HepG2 (cell line): ENCODE data around the gene FERMT2. TPM values are rescaled to one million over a fixed set of nuclear protein-coding genes. Genes with fewer than 3 reads are reported as not detected.

Experiments
- CREB1 ChIP-seq, 2 experiments: fragments of 450-650 bp in 1 of 2; IDR thresholded peaks; 2 replicates each; pipeline ENCODE4 v1.6.1; 2016 to 2017; ENCODE audit warnings: control low read depth in 1 of 2, mild to moderate bottlenecking in 1 of 2, missing compliant biosample characterization in 1 of 2, missing genetic modification characterization in 1 of 2
- FOXC1 ChIP-seq: sonication (generic); formaldehyde crosslinking; IDR thresholded peaks from 2 replicates; pipeline ENCODE4 v1.8.0; 2022; ENCODE audit warnings: mild to moderate bottlenecking, missing genetic modification reagents, borderline replicate concordance
- HDAC2 ChIP-seq: sonication (generic); formaldehyde crosslinking; IDR thresholded peaks from 2 replicates; pipeline ENCODE4 v1.4.0; 2020; ENCODE audit warnings: missing genetic modification reagents
- KLF9 ChIP-seq: IDR thresholded peaks from 2 replicates; pipeline ENCODE4 v1.6.1; 2016; ENCODE audit warnings: low read depth
- MAZ ChIP-seq, 2 experiments: sonication (generic) in 1 of 2; formaldehyde crosslinking in 1 of 2; IDR thresholded peaks; 2 replicates each; pipeline versions ENCODE4 v1.5.0 to v1.6.1; 2012 to 2020; ENCODE audit warnings: low read depth in 2 of 2, mild to moderate bottlenecking in 2 of 2, borderline replicate concordance in 1 of 2, improper control_type of control experiment in 1 of 2, low read length in 1 of 2, missing genetic modification reagents in 1 of 2, moderate library complexity in 1 of 2
- NFIC ChIP-seq: IDR thresholded peaks from 2 replicates; pipeline ENCODE4 v1.6.1; 2012; ENCODE audit warnings: mild to moderate bottlenecking, low read length, inconsistent platforms
- NR1H2 ChIP-seq: sonication (generic); formaldehyde crosslinking; IDR thresholded peaks from 2 replicates; pipeline ENCODE4 v1.8.1; 2022; ENCODE audit warnings: low read depth, missing genetic modification reagents, borderline replicate concordance
- RAD51 ChIP-seq: fragments of 450-650 bp; IDR thresholded peaks from 2 replicates; pipeline ENCODE4 v1.6.1; 2016; ENCODE audit warnings: borderline replicate concordance
- RNF2 ChIP-seq: fragments of 450-650 bp; conservative IDR thresholded peaks from 2 replicates; pipeline ENCODE4 v1.6.1; 2016; ENCODE audit warnings: low read depth
- TAF1 ChIP-seq: sonication (generic); formaldehyde crosslinking; IDR thresholded peaks from 2 replicates; pipeline ENCODE4 v1.4.0; 2020; ENCODE audit warnings: missing genetic modification reagents
- TFE3 ChIP-seq: IDR thresholded peaks from 2 replicates; pipeline ENCODE4 v1.6.1; 2016
- ZFP91 ChIP-seq: sonication (generic); formaldehyde crosslinking; IDR thresholded peaks from 2 replicates; pipeline ENCODE4 v1.9.0; 2022; ENCODE audit warnings: missing genetic modification reagents, mild to moderate bottlenecking, borderline replicate concordance
- ZMYM4 ChIP-seq: sonication (generic); formaldehyde crosslinking; IDR thresholded peaks from 2 replicates; pipeline ENCODE4 v1.8.1; 2023; ENCODE audit warnings: mild to moderate bottlenecking, missing genetic modification reagents
- ZNF333 ChIP-seq: sonication (generic); formaldehyde crosslinking; IDR thresholded peaks from 2 replicates; pipeline ENCODE4 v1.4.0; 2020; ENCODE audit warnings: mild to moderate bottlenecking, missing genetic modification reagents, borderline replicate concordance
- ZNF598 ChIP-seq: sonication (generic); formaldehyde crosslinking; IDR thresholded peaks from 2 replicates; pipeline ENCODE4 v1.5.1; 2020; ENCODE audit warnings: mild to moderate bottlenecking, missing genetic modification reagents, borderline replicate concordance
- ZNF891 ChIP-seq: sonication (generic); formaldehyde crosslinking; IDR thresholded peaks from 2 replicates; pipeline ENCODE4 v1.5.0; 2020; ENCODE audit warnings: mild to moderate bottlenecking, missing genetic modification reagents
- polyA plus RNA-seq, 8 experiments: library from polyadenylated mRNA; depleted of rRNA in 3 of 8; stranded (reverse) in 7 of 8; unstranded in 1 of 8; fragments of >200 nt; fragmentation: Illumina TruSeq in 4 of 8; extraction: Trizol in 4 of 8; gene quantifications; 2 replicates each; pipeline versions ENCODE4 v1.2.1 to v1.2.3, GENCODE V29; 2011 to 2016; ENCODE audit warnings: low read depth in 4 of 8, missing spikeins in 1 of 8, mixed read lengths in 1 of 8; ENCODE audit not compliant: insufficient read depth in 1 of 8
- total RNA-seq, 5 experiments: library from RNA; depleted of rRNA; stranded (reverse); fragments of >200 nt; fragmentation: Illumina TruSeq; extraction: Trizol; gene quantifications; 2 replicates each; pipeline ENCODE4 v1.2.3, GENCODE V29; 2016; ENCODE audit warnings: low read depth in 1 of 5
- TF ChIP-seq, protein P1 (sequence below): IDR thresholded peaks from 2 replicates; pipeline ENCODE4 v1.6.1; 2012; ENCODE audit warnings: inconsistent platforms
- TF ChIP-seq, protein P2 (sequence below): fragments of 450-650 bp; IDR thresholded peaks from 2 replicates; pipeline ENCODE4 v1.6.1; 2017
- TF ChIP-seq, protein P3 (sequence below): sonication (generic); formaldehyde crosslinking; IDR thresholded peaks from 2 replicates; pipeline ENCODE4 v1.4.0; 2020; ENCODE audit warnings: mild to moderate bottlenecking, missing genetic modification reagents
- TF ChIP-seq, protein P4 (sequence below): conservative IDR thresholded peaks from 2 replicates; pipeline ENCODE4 v1.6.1; 2018; ENCODE audit warnings: missing genetic modification reagents

Gene FERMT2
- total and polyA plus RNA-seq, 2 of the 13 experiments (the other 11 are each of a cell fraction or from before 2014, with no cell fraction given) = 36.2 to 60.4 TPM

DNA sequence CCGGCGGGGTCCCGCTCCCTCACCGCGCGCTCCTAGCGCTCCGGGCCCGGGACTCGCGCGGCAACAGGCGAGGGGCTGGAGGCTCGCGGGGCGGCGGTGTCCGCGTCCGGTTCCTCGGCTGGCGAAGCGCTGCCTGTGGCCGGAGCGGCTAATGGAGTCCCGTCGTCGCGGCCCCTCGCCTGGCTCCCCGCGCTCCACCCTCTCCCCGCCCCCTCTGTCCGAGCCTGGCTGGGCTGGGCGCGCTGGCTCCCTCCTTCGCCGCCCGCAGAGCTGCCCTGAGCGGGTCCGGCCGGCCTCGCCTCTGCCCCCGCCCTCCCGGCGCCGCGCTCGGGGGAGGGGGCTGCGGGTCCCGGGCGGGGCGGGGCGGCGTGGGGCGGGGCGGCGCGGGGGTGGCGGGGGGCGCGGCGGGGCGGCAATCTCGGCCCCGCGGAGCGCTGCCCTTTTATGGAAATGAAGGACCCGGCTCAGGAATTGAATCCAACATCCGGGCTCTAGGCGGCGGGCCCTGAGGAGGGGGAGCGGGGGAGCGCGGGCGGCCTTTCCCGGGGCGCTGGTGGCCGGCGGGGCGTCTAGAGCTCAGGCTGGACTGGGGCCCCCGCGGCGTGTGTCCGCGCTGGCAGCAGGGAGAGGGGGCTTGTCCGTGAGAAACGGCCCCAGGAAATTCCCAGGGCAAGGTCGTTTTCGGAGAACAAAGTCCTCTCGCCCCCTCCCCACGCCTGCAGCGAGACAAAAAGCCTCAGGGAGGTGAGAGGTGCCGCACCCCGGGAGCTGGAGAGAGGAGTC lies at the start of gene FERMT2 (continued):
- TF ChIP-seq, protein P1, sequence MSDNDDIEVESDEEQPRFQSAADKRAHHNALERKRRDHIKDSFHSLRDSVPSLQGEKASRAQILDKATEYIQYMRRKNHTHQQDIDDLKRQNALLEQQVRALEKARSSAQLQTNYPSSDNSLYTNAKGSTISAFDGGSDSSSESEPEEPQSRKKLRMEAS = peak; percentile 21; the same call in 1 of the 2 replicates
- TF ChIP-seq MAZ (IDR thresholded peaks at IDR 0.05; ENCODE audit: borderline replicate concordance, low read depth, low read length) (peak; percentile 58), MAZ (CRISPR knock-in tag; IDR thresholded peaks at IDR 0.05; ENCODE audit: low read depth) (peak; percentile 92), RAD51 (no peak), TFE3 (no peak), FOXC1 (CRISPR knock-in tag) (no peak), CREB1 (IDR thresholded peaks at IDR 0.05) (no peak), CREB1 (CRISPR knock-in tag; IDR thresholded peaks at IDR 0.05) (no peak), ZFP91 (0 out of 2 replicates have a peak, but pooled peaks have one; percentile 7), NR1H2 (CRISPR knock-in tag) (peak; percentile 38; the same call in 1 of the 2 replicates), ZNF598 (CRISPR knock-in tag) (0 out of 2 replicates have a peak, but pooled peaks have one; percentile 4), KLF9 (CRISPR knock-in tag) (no peak), NFIC (0 out of 2 replicates have a peak, but pooled peaks have one; percentile 48), TAF1 (CRISPR knock-in tag) (peak; percentile 76), ZNF333 (CRISPR knock-in tag) (no peak), HDAC2 (CRISPR knock-in tag) (no peak), ZMYM4 (CRISPR knock-in tag) (peak; percentile 77), ZNF891 (CRISPR knock-in tag) (no peak), RNF2 (no peak)
- TF ChIP-seq, protein P2, sequence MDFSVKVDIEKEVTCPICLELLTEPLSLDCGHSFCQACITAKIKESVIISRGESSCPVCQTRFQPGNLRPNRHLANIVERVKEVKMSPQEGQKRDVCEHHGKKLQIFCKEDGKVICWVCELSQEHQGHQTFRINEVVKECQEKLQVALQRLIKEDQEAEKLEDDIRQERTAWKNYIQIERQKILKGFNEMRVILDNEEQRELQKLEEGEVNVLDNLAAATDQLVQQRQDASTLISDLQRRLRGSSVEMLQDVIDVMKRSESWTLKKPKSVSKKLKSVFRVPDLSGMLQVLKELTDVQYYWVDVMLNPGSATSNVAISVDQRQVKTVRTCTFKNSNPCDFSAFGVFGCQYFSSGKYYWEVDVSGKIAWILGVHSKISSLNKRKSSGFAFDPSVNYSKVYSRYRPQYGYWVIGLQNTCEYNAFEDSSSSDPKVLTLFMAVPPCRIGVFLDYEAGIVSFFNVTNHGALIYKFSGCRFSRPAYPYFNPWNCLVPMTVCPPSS = no peak
- TF ChIP-seq, protein P3, sequence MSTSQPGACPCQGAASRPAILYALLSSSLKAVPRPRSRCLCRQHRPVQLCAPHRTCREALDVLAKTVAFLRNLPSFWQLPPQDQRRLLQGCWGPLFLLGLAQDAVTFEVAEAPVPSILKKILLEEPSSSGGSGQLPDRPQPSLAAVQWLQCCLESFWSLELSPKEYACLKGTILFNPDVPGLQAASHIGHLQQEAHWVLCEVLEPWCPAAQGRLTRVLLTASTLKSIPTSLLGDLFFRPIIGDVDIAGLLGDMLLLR = no peak
- TF ChIP-seq, protein P4, sequence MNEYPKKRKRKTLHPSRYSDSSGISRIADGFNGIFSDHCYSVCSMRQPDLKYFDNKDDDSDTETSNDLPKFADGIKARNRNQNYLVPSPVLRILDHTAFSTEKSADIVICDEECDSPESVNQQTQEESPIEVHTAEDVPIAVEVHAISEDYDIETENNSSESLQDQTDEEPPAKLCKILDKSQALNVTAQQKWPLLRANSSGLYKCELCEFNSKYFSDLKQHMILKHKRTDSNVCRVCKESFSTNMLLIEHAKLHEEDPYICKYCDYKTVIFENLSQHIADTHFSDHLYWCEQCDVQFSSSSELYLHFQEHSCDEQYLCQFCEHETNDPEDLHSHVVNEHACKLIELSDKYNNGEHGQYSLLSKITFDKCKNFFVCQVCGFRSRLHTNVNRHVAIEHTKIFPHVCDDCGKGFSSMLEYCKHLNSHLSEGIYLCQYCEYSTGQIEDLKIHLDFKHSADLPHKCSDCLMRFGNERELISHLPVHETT = peak; percentile 78; the same call in 1 of the 2 replicates
